Upper lobe of left lung (tissue), 4 donors: Measurements from ENCODE around the gene FOLR2.

Experiments
- CTCF ChIP-seq, 6 experiments: fragments of 450-650 bp in 4 of 6; fragments of 200-600 bp in 2 of 6; sonication (generic) in 2 of 6; IDR thresholded peaks; one replicate each; pipeline ENCODE4 v1.5.1; 2016 to 2019; ENCODE audit warnings: antibody characterized with exemption in 6 of 6
- POLR2A ChIP-seq, 4 donors: fragments of 450-650 bp; IDR thresholded peaks; one replicate each; pipeline ENCODE4 v1.5.1; 2016 to 2017; ENCODE audit warnings: antibody characterized with exemption in 4 of 4, mild to moderate bottlenecking in 2 of 4

- TF ChIP-seq CTCF (IDR thresholded peaks at IDR 0.05) (no peak), POLR2A (IDR thresholded peaks at IDR 0.05) (peak in 2 of 4 donors; percentile 9 to 34)
Observed at GRCh38 chr11:72224564-72225410, 8.2 kb downstream of the FOLR2 start, which contains the start of gene INPPL1.
